ENCODE measurements around the gene GART. TPM values are rescaled to one million over a fixed set of nuclear protein-coding genes. Genes with fewer than 3 reads are reported as not detected.
"Not testable (repeated sequence)": the region's sequence is repeated elsewhere in the genome, so short reads cannot be mapped to it uniquely, and the experiment has no call there.

GART gene
- total and polyA plus RNA-seq, 2 donors (not counting 3 experiments of a cell fraction or from before 2014, with no cell fraction given): 12.0 to 112 TPM

- H4K20me1 ChIP-seq (replicated peaks; ENCODE audit: control insufficient read depth, extremely low read depth, insufficient read depth, low read length); DNase-seq (ENCODE audit: low read depth, low spot score); H2AFZ ChIP-seq (ENCODE audit: low read depth, low read length); H3K4me3 ChIP-seq (replicated peaks in 1 of 3; ENCODE audit: insufficient read depth in 1 of 3, low read depth in 1 of 3, low read length in 3 of 3); FAIRE-seq; dilution Hi-C loops (cut with MboI; ENCODE audit: extremely low pct_ligation_motif_present, low sequenced_read_pairs); H3K9me1 ChIP-seq (replicated peaks; ENCODE audit: control insufficient read depth, extremely low read depth, insufficient read depth, low read length); H3K9me3 ChIP-seq (replicated peaks; ENCODE audit: control insufficient read depth, insufficient read depth, low read length); H3K4me2 ChIP-seq (ENCODE audit: insufficient read depth, low read length); H3K79me2 ChIP-seq (ENCODE audit: control insufficient read depth, insufficient read depth, low read length); H3K27me3 ChIP-seq (ENCODE audit: control insufficient read depth in 2 of 2, insufficient read depth in 2 of 2, low read length in 2 of 2); H3K27ac ChIP-seq (ENCODE audit: insufficient read depth, low read depth, low read length); H3K9ac ChIP-seq (replicated peaks; ENCODE audit: extremely low read depth, insufficient read depth, low read length); intact Hi-C loops (cut with micrococcal nuclease): not testable (repeated sequence)
- H3K4me1 ChIP-seq (ENCODE audit: control insufficient read depth, extremely low read depth, insufficient read depth, low read length): peaks cover 10% of the 10 kb centered on the region
- peaks cover 5 to 36% of the 10 kb centered on the region in 2 experiments for H3K36me3 ChIP-seq (ENCODE audit: control insufficient read depth in 2 of 2, extremely low read depth in 1 of 2, insufficient read depth in 2 of 2, low read length in 2 of 2)
- TSS peak; percentile 60 for BruUV-seq (replicated peaks)
- ChIA-PET POLR2A (interaction anchor here (0.6 kb wide), 1 partner anchor 108 kb away, joined by 8 read pairs; no protein-coding TSS in a partner anchor), CTCF (interaction anchor here (0.7 to 1.8 kb wide), 4 partner anchors 14 to 97 kb away, joined by 3 to 9 read pairs (median 4); no protein-coding TSS in a partner anchor)
Observed at GRCh38 chr21:33576741-33577141, 34.8 kb upstream of the GART start.

- Histone ChIP-seq H3K9me3 (replicated peaks; ENCODE audit: control insufficient read depth, insufficient read depth, low read length) (no peaks in the 10 kb centered on the region), H3K27ac (ENCODE audit: insufficient read depth, low read depth, low read length) (no peak overlapping the region), H3K79me2 (ENCODE audit: control insufficient read depth, insufficient read depth, low read length) (peaks cover 21% of the 10 kb centered on the region), H3K27me3 (ENCODE audit: control insufficient read depth in 2 of 2, insufficient read depth in 2 of 2, low read length in 2 of 2) (no peaks in the 10 kb centered on the region), H3K4me1 (ENCODE audit: control insufficient read depth, extremely low read depth, insufficient read depth, low read length) (no peaks in the 10 kb centered on the region), H3K4me3 (replicated peaks in 1 of 3; ENCODE audit: insufficient read depth in 1 of 3, low read depth in 1 of 3, low read length in 3 of 3) (no peak overlapping the region), H2AFZ (ENCODE audit: low read depth, low read length) (no peak overlapping the region), H4K20me1 (replicated peaks; ENCODE audit: control insufficient read depth, extremely low read depth, insufficient read depth, low read length) (peaks cover 3% of the 10 kb centered on the region), H3K9ac (replicated peaks; ENCODE audit: extremely low read depth, insufficient read depth, low read length) (no peak overlapping the region), H3K4me2 (ENCODE audit: insufficient read depth, low read length) (no peak overlapping the region), H3K9me1 (replicated peaks; ENCODE audit: control insufficient read depth, extremely low read depth, insufficient read depth, low read length) (no peaks in the 10 kb centered on the region), H3K36me3 (ENCODE audit: control insufficient read depth in 2 of 2, extremely low read depth in 1 of 2, insufficient read depth in 2 of 2, low read length in 2 of 2) (peaks cover 20 to 35% of the 10 kb centered on the region in 2 experiments)
- BruUV-seq (replicated peaks): no TSS peak
- FAIRE-seq: no peak
- DNase-seq (ENCODE audit: low read depth, low spot score): peak; percentile 26
- dilution Hi-C loops (cut with MboI; ENCODE audit: extremely low pct_ligation_motif_present, low sequenced_read_pairs): no loop called here
- ChIA-PET CTCF (interaction anchor here (5.7 kb wide), 1 partner anchor 34 kb away, joined by 39 read pairs; no protein-coding TSS in a partner anchor), POLR2A (interaction anchor here (0.9 kb wide), 1 partner anchor 21 kb away, joined by 3 read pairs; no protein-coding TSS in a partner anchor)
- intact Hi-C loops (cut with micrococcal nuclease): no loop called here
- TF ChIP-seq GATA2 (IDR thresholded peaks at IDR 0.05; ENCODE audit: insufficient read depth, insufficient read length, low read depth, low read length) (no peak), MAX (IDR thresholded peaks at IDR 0.05; ENCODE audit: insufficient read depth, insufficient read length) (no peak), FOS (IDR thresholded peaks at IDR 0.05; ENCODE audit: borderline replicate concordance, insufficient read depth, low read length) (no peak), POLR2A (IDR thresholded peaks at IDR 0.05; ENCODE audit: low read depth, low read length) (no peak), POLR2AphosphoS5 (IDR thresholded peaks at IDR 0.05; ENCODE audit: insufficient read depth, low read depth, low read length) (no peak), JUN (IDR thresholded peaks at IDR 0.05; ENCODE audit: borderline replicate concordance, insufficient read depth, insufficient read length, low read depth) (no peak), EZH2 (IDR thresholded peaks at IDR 0.05; ENCODE audit: borderline replicate concordance, low read depth, low read length, severe bottlenecking) (no peak), CTCF (IDR thresholded peaks at IDR 0.05; ENCODE audit: extremely low read depth in 1 of 2, insufficient read depth in 1 of 2, low read depth in 1 of 2, low read length in 2 of 2) (no peak), MYC (IDR thresholded peaks at IDR 0.05; ENCODE audit: low read depth, low read length) (no peak)
Observed at GRCh38 chr21:33572350-33572749, 30.4 kb upstream of the GART start.

Data from endothelial cell of umbilical vein (primary cell).